ENCODE measurements around the gene VKORC1.
"Not testable (repeated sequence)": the region's sequence is repeated elsewhere in the genome, so short reads cannot be mapped to it uniquely, and the experiment has no call there.

The VKORC1 gene

GRCh38 chr16:31094424-31095120 is at the start of gene VKORC1:
VKORC1 (minus strand) TSS chr16:31094797; CDS start chr16:31094729, 68 bp downstream.
- peak; percentile 73 for DNase-seq

GRCh38 chr16:31143694-31144148 is 49.1 kb upstream of the VKORC1 start:
- DNase-seq = no peak

GRCh38 chr16:31143011-31143693 is 48.6 kb upstream of the VKORC1 start:
- DNase-seq = no peak

GRCh38 chr16:31142109-31143010 is 47.8 kb upstream of the VKORC1 start:
- DNase-seq = peak; percentile 99

GRCh38 chr16:31141489-31142108 is 47.0 kb upstream of the VKORC1 start:
- DNase-seq = no peak

GRCh38 chr16:31141071-31141469 is 46.5 kb upstream of the VKORC1 start:
- not testable (repeated sequence) for DNase-seq

- DNase-seq = peak; percentile 88
These were observed 44.3 kb upstream of the VKORC1 start for GRCh38 chr16:31138621-31139578.

- DNase-seq = not testable (repeated sequence)
These were observed 42.4 kb upstream of the VKORC1 start for GRCh38 chr16:31136822-31137499.

GRCh38 chr16:31136287-31136662 is 41.7 kb upstream of the VKORC1 start:
- no peak for DNase-seq

- DNase-seq = no peak
These were observed 41.1 kb upstream of the VKORC1 start, which contains the start of gene PRSS8 for GRCh38 chr16:31135535-31136286. PRSS8 (minus strand) TSS chr16:31135727; CDS start chr16:31135498, 229 bp downstream.

GRCh38 chr16:31134625-31135534 is 40.3 kb upstream of the VKORC1 start:
- DNase-seq = no peak

GRCh38 chr16:31134091-31134571 is 39.5 kb upstream of the VKORC1 start:
- DNase-seq = no peak

- no peak for DNase-seq
These were observed 38.5 kb upstream of the VKORC1 start for GRCh38 chr16:31133046-31133501.

GRCh38 chr16:31132303-31132979 is 37.8 kb upstream of the VKORC1 start:
- DNase-seq = no peak

- no peak for DNase-seq
These were observed 37.3 kb upstream of the VKORC1 start for GRCh38 chr16:31131841-31132271.

- DNase-seq = no peak
These were observed 36.8 kb upstream of the VKORC1 start for GRCh38 chr16:31131416-31131815.

GRCh38 chr16:31130899-31131298 is 36.3 kb upstream of the VKORC1 start:
- no peak for DNase-seq

- DNase-seq = no peak
These were observed 35.8 kb upstream of the VKORC1 start for GRCh38 chr16:31130336-31130891.

Data from 8988T (cell line).